Measurements from ENCODE around the gene SEMA3C. TPM values are rescaled to one million over a fixed set of nuclear protein-coding genes. Genes with fewer than 3 reads are reported as not detected.

SEMA3C gene
- total and polyA plus RNA-seq, 2 experiments from 2014 or later = 34.8 to 134 TPM

- WGBS (ENCODE audit: low lambda C conversion rate, missing lambda C conversion rate) = 88% methylated on average over 6 of the region's 6 CpGs
- no peaks in the 10 kb centered on the region for H4K20me1 ChIP-seq (ENCODE audit: insufficient read depth, poor library complexity, severe bottlenecking)
- peak overlapping the region; percentile 91 for H3K27ac ChIP-seq
- no peaks in the 10 kb centered on the region for H3K36me3 ChIP-seq (replicated peaks; ENCODE audit: insufficient read depth, low read depth)
- H3K4me1 ChIP-seq (ENCODE audit: insufficient read depth) = peaks cover 21% of the 10 kb centered on the region
- no peak overlapping the region for H2AFZ ChIP-seq
- H3K27me3 ChIP-seq = no peaks in the 10 kb centered on the region
- no peak overlapping the region for H3K4me3 ChIP-seq
- H3K9me3 ChIP-seq (ENCODE audit: low read depth) = no peaks in the 10 kb centered on the region
- TF ChIP-seq EZH2 (IDR thresholded peaks at IDR 0.05; ENCODE audit: borderline replicate concordance) (no peak), EZH2phosphoT487 (IDR thresholded peaks at IDR 0.05; ENCODE audit: low read depth, severe bottlenecking, unreplicated experiment) (no peak), CTCF (IDR thresholded peaks at IDR 0.05; ENCODE audit: poor library complexity) (no peak)
- no peaks in the 10 kb centered on the region for H3K9me2 ChIP-seq (replicated peaks; ENCODE audit: insufficient read depth)
- peaks cover 45% of the 10 kb centered on the region for H3K79me2 ChIP-seq
- H3K4me2 ChIP-seq = peak overlapping the region; percentile 59
- DNase-seq (ENCODE audit: low spot score) = peak; percentile 73
Observed at GRCh38 chr7:80869821-80870751, 48.8 kb downstream of the SEMA3C start.

- H3K4me2 ChIP-seq = peak overlapping the region; percentile 59
- peak overlapping the region; percentile 91 for H3K27ac ChIP-seq
- no peaks in the 10 kb centered on the region for H4K20me1 ChIP-seq (ENCODE audit: insufficient read depth, poor library complexity, severe bottlenecking)
- no peak for DNase-seq (ENCODE audit: low spot score)
- H3K4me3 ChIP-seq = no peak overlapping the region
- 83% methylated on average over 4 of the region's 4 CpGs for WGBS (ENCODE audit: low lambda C conversion rate, missing lambda C conversion rate)
- no peaks in the 10 kb centered on the region for H3K36me3 ChIP-seq (replicated peaks; ENCODE audit: insufficient read depth, low read depth)
- TF ChIP-seq EZH2phosphoT487 (IDR thresholded peaks at IDR 0.05; ENCODE audit: low read depth, severe bottlenecking, unreplicated experiment) = no peak
- no peak for TF ChIP-seq CTCF (IDR thresholded peaks at IDR 0.05; ENCODE audit: poor library complexity)
- TF ChIP-seq EZH2 (IDR thresholded peaks at IDR 0.05; ENCODE audit: borderline replicate concordance) = no peak
- no peaks in the 10 kb centered on the region for H3K9me3 ChIP-seq (ENCODE audit: low read depth)
- H3K79me2 ChIP-seq = peaks cover 48% of the 10 kb centered on the region
- no peaks in the 10 kb centered on the region for H3K9me2 ChIP-seq (replicated peaks; ENCODE audit: insufficient read depth)
- H3K4me1 ChIP-seq (ENCODE audit: insufficient read depth) = peaks cover 21% of the 10 kb centered on the region
- H3K27me3 ChIP-seq = no peaks in the 10 kb centered on the region
- no peak overlapping the region for H2AFZ ChIP-seq
Observed at GRCh38 chr7:80869106-80869784, 49.6 kb downstream of the SEMA3C start.

- peaks cover 53% of the 10 kb centered on the region for H3K79me2 ChIP-seq
Observed at GRCh38 chr7:80868566-80868965, 50.3 kb downstream of the SEMA3C start.

More at GRCh38 chr7:80868566-80868965, 50.3 kb downstream of the SEMA3C start:
- Histone ChIP-seq H2AFZ (no peak overlapping the region), H3K9me2 (replicated peaks; ENCODE audit: insufficient read depth) (no peaks in the 10 kb centered on the region), H3K36me3 (replicated peaks; ENCODE audit: insufficient read depth, low read depth) (no peaks in the 10 kb centered on the region), H3K27ac (peak overlapping the region; percentile 91), H4K20me1 (ENCODE audit: insufficient read depth, poor library complexity, severe bottlenecking) (no peaks in the 10 kb centered on the region), H3K9me3 (ENCODE audit: low read depth) (no peaks in the 10 kb centered on the region), H3K4me1 (ENCODE audit: insufficient read depth) (peaks cover 21% of the 10 kb centered on the region), H3K4me3 (no peak overlapping the region), H3K4me2 (peak overlapping the region; percentile 59), H3K27me3 (no peaks in the 10 kb centered on the region)
- DNase-seq (ENCODE audit: low spot score) = no peak
- WGBS (ENCODE audit: low lambda C conversion rate, missing lambda C conversion rate) = 89% methylated on average over 1 of the region's 1 CpG
- no peak for TF ChIP-seq CTCF (IDR thresholded peaks at IDR 0.05; ENCODE audit: poor library complexity)
- TF ChIP-seq EZH2phosphoT487 (IDR thresholded peaks at IDR 0.05; ENCODE audit: low read depth, severe bottlenecking, unreplicated experiment) = no peak
- TF ChIP-seq EZH2 (IDR thresholded peaks at IDR 0.05; ENCODE audit: borderline replicate concordance) = no peak
